ENCODE data around the gene IGLON5.

IGLON5 gene

DNA sequence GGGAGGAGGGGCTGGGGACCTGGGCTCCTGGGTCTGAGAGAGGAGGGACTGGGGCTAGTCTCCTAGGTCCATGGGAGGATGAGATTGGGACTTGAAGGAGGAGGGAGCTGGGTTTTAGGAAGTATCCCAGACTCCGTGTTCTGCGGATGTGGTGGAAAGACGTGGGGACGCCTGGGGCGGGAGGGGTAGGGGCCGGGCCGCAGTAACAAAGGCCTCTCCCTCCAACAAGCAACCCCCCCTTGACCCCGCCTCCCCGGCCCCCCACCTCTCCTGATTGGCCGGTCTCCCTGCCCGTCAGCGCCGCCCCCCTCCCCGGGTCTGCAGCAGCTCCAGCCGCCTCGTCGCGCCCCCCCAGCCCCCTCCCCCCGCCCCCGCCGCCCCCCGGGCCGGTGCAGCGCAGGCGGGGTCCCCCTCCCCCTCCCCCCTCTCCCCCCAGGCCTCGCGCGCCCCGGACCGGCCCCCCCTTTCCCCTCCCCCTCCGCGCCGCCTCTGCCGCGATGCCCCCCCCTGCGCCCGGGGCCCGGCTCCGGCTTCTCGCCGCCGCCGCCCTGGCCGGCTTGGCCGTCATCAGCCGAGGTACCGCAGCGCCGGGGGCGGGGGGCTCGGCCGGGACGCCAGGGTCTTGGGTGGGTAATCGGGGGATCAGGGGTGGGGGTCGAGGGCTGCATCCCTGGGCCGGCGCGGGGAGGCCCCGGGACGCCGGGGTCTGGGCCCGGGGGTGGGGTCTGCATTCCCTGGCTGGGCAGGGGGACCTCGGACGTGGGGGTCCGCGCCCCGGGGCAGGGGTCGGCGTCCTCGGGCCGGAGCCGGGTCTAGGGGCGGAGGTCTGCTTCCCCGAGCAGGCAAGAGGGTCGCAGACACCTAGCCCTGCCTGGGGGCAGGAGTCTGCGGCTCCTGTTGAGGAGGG is at the start of gene IGLON5:
Gene IGLON5 (plus strand): TSS at position 294 of the 907 bp plus-strand sequence. CDS start 204 bp downstream, at position 498.
- no peak for FAIRE-seq
- DNase-seq (ENCODE audit: extremely low spot score, insufficient read length, low read depth), result no peak

- DNase-seq (ENCODE audit: extremely low spot score, insufficient read length, low read depth) (no peak), FAIRE-seq (no peak)
These were observed 47.6 kb upstream of the IGLON5 start for GRCh38 chr19:51263808-51264207.

GRCh38 chr19:51271067-51271466 is 40.4 kb upstream of the IGLON5 start:
- FAIRE-seq, result no peak

DNA sequence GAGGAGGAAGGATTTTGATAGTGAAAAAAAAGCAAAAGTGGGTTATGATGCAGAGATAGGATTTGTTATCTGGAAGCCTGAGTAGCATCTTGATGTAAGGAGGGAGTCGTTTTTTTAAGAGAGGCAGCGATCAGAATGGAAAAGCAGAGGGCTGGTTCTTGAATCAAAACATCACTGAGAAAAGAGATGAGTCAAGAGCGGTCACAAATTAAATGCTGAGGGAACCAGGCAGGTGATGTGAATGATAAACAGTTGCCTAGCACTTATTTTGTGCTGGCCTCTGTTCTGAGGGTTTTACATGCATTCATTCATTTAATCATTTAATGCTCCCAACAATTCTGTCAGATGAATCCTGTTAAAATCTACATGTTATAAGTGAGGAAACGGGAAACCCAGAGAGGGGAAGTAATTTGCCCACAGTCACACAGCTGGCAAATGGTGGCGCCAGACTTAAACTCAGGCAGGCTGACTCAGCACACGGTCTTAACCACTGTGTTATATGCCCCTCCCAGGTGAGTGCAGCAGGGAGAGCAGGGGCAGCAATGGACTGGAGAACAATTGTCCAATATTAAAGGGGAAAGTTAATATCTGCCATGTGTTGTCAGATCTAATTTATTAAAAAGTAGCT is 39.1 kb upstream of the IGLON5 start:
- FAIRE-seq, result no peak

More at GRCh38 chr19:51271067-51271466, 40.4 kb upstream of the IGLON5 start:
- DNase-seq (ENCODE audit: extremely low spot score, insufficient read length, low read depth), result no peak

DNA sequence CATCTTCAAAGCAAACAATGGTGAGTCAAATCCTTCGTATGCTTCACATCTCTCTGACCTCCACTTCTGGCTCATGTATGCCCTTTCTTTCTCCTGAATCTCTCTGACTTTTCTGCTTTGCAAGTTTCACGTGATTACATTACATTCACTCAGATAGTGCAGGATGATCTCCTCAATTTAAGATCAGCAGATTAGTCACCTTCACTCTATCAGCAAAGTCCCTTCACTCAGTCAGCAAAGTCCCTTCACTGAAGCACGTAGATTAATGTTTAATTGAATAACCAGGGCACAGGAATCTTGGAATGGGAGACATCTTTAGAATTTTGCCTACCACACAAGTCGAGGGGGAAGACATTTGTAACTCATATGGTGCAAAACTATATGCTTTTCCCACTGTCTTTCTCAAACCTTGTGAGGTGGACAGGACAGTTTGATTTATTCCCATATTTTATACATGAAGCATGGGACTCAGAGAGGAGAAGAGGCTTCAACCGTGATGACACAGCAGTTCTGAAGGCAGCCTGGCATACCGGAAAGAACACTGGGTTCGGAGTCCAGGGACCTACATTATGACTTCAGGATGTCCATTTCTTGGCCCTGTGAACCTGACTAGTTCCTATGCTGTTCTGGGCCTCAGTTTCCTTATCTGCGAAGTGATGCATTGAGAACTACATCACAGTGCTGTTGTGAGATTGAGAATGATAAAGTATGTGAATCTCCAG is 37.2 kb upstream of the IGLON5 start:
- no peak for FAIRE-seq
- DNase-seq (ENCODE audit: extremely low spot score, insufficient read length, low read depth), result no peak

More for the DNA sequence above, 39.1 kb upstream of the IGLON5 start:
- no peak for DNase-seq (ENCODE audit: extremely low spot score, insufficient read length, low read depth)

GRCh38 chr19:51277112-51277511 is 34.3 kb upstream of the IGLON5 start:
- no peak for DNase-seq (ENCODE audit: extremely low spot score, insufficient read length, low read depth)
- no peak for FAIRE-seq

DNA sequence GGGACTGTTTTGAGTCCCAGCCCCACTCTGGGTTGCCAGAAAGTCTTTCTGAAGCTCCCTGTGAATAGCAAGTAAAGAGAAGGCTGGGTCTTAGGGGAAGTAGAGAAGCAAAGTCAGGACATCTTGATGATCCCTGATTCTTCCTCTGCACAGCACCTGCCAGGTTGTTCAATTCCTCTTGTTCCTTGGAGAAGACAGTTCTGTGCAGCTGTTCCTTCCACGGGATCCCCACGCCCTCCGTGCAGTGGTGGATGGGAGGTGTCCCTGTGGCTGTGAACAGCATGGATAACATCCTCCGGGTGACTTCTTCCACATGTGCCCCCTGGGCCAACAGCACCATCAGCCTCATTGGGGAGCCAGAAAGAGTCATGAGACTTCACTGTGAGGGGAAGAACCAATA is 29.1 kb upstream of the IGLON5 start:
- DNase-seq (ENCODE audit: extremely low spot score, insufficient read length, low read depth) (no peak), FAIRE-seq (no peak)

DNA sequence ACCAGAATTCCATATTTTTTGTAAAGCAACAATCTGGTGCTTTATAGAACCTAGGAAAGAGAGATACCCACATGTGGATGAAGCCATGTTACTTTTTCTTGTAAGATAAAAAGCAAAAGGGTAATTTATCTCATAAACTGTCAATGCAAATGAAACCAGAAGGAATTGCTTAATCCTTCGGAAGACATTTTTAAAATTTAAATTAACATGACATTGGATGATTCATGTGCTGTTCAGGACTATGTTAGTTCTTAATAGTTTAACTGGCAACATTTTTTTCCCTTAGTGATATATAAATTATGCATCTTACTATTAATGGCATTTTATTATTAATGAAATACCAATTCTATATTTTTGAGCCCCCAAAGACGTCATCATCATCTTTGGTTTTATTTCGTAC is 25.8 kb upstream of the IGLON5 start:
- DNase-seq (ENCODE audit: extremely low spot score, insufficient read length, low read depth) (no peak), FAIRE-seq (no peak)

- FAIRE-seq (no peak), DNase-seq (ENCODE audit: extremely low spot score, insufficient read length, low read depth) (no peak)
These were observed 21.8 kb upstream of the IGLON5 start for GRCh38 chr19:51289635-51290034.

DNA sequence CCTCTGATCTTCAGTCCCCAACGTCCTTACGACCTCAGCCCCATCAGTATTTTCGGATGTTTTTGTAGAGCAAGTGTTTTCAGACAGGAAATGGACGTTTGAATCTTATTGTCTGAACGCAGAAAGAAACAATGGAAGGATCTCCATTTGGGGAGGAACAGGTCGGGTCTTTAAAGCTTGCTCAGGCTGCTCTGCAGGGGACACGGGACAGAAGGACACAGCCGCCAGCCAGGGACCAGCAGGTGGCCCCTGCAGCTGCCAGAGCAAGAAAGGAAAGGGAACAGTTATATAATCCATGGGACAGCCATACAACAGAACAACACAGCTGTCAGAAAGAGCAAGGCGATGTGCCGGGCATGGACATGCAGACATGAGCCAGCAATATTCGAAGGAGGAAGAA is 18.5 kb upstream of the IGLON5 start:
- FAIRE-seq, result no peak
- DNase-seq (ENCODE audit: extremely low spot score, insufficient read length, low read depth), result no peak

DNA sequence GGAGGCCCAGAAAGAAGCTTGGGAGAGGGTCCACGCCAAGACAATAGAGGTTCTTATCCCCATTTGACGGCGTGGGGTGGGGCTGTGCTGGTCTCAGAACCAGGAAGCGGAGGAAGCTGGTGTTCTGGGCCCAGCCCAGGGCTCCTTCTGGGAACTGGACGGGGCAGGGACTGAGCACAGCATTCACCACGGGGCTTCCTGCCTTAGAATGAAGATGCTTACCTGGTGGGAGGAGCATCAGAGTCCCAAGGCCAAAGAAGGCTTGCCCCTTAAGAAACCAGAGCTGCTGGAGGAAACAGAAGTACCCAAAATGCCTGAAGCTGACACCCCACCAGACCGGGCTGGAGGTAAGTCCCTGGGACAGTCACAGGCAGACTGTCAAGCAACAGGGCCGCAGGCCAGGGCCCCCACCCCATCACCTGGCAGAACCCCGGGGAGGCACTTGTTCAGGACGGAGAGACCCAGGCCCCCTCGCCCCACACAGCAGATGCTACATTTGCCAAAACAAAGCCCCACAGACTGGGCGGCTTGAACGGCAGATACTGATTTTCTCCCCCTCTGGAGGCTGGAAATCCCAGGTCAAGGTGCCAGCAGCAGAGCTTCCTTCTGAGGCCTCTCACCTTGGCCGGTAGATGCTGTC is 17.8 kb upstream of the IGLON5 start:
- DNase-seq (ENCODE audit: extremely low spot score, insufficient read length, low read depth), result no peak
- no peak for FAIRE-seq

- FAIRE-seq, result no peak
These were observed 17.1 kb upstream of the IGLON5 start for GRCh38 chr19:51294211-51294976.

DNA sequence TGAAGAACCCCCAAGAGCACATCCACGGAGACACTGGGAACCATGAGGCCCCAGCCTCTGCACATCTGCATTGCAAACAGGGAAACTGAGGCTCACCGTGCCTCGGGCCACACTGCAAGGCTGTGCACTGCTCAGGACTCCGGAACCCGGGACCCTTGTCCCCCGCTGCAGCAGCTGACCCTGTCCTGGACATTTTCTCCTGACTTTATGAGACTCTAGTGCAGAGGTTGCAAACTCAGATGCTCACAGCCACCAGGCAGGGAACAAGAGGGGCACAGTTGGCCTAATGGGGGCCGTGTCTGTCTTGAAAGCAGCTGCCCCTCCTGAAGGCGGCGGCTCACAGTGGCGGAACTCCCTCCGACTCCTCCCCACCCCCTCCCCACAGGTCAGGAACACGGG is 16.5 kb upstream of the IGLON5 start:
- FAIRE-seq (no peak), DNase-seq (ENCODE audit: extremely low spot score, insufficient read length, low read depth) (no peak)

More at GRCh38 chr19:51294211-51294976, 17.1 kb upstream of the IGLON5 start:
- DNase-seq (ENCODE audit: extremely low spot score, insufficient read length, low read depth), result no peak

- FAIRE-seq, result no peak
These were observed 15.9 kb upstream of the IGLON5 start for GRCh38 chr19:51295382-51296126.

DNA sequence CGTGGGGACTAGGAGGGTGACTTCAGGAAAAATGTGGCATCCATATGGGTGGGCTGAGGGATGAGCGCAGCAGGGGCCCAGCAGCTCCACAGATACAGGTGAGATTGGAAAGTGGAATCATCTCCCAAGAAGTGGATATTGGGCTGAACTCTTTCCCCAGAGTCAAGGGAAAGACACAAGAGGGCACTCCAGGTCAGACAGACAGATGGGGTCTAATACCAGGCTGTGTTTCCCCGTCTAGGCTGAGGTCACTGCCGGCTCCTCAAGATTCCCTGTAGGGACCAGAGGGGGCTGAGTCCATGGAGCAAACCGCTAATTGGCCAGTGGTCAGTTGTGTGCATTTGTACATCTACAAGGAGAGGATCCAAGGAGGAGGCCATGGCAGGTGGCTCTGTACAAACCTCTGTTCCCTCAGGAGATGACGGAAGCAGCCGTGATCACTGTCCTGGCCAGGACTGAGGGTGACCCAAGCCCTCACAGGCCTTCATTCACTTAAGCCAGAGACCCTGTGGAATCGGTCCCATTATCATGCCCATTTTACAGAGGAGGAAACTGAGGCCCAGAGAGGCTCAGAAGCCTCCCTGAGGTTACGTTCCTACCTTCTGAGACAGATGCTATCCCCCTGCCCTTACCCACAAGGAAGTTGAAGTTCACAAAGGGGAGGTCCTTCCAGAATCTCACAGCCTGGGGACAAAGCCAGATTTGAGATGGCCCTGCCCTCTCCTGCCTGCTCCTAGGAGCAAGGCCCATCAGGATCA is 14.9 kb upstream of the IGLON5 start:
- FAIRE-seq (no peak), DNase-seq (ENCODE audit: extremely low spot score, insufficient read length, low read depth) (no peak)

More at GRCh38 chr19:51295382-51296126, 15.9 kb upstream of the IGLON5 start:
- DNase-seq (ENCODE audit: extremely low spot score, insufficient read length, low read depth), result no peak

GRCh38 chr19:51297406-51297805 is 14.0 kb upstream of the IGLON5 start:
- no peak for FAIRE-seq
- DNase-seq (ENCODE audit: extremely low spot score, insufficient read length, low read depth), result no peak

- no peak for DNase-seq (ENCODE audit: extremely low spot score, insufficient read length, low read depth)
- no peak for FAIRE-seq
These were observed 10.2 kb upstream of the IGLON5 start for GRCh38 chr19:51301266-51301665.

DNA sequence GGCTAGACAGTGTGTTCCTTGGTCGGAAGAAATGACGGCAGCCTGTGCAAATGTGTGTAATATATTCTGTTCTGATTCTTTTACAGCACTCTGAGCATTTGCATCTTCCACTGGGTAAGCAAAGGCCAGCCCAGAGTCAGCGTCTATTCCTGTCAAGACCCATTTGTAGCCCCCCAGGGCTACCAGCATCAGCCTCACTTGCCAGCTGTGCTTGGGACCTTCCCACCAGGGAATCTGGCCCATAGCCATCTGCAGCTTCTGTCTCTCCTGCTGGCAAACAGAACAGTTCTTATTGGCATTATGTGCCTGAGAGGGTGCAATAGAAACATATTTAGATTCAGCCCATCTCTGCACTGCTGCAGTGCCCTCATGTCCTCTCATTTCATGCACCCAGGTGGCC is 6.0 kb upstream of the IGLON5 start:
- DNase-seq (ENCODE audit: extremely low spot score, insufficient read length, low read depth) (no peak), FAIRE-seq (no peak)
